K562 (cell line): ENCODE results near the gene STON1.

Experiments used
- CBX2 ChIP-seq: fragments of 200-600 bp; sonication (generic); IDR thresholded peaks from one replicate; pipeline ENCODE4 v1.6.1; 2012; ENCODE audit warnings: mild to moderate bottlenecking, low read length, inconsistent platforms; ENCODE audit not compliant: insufficient read depth, poor library complexity, severe bottlenecking
- FOS ChIP-seq: IDR thresholded peaks from 3 replicates; pipeline ENCODE4 v1.6.1; 2011; ENCODE audit not compliant: insufficient read length; ENCODE audit errors: extremely low read depth
- HDAC3 ChIP-seq: fragments of 450-650 bp; IDR thresholded peaks from 2 replicates; pipeline ENCODE4 v1.6.1; 2018; ENCODE audit warnings: borderline replicate concordance, mild to moderate bottlenecking, moderate library complexity; ENCODE audit not compliant: partially characterized antibody
- MAZ ChIP-seq, 2 experiments: fragments of 450-650 bp in 1 of 2; sonication (generic) in 1 of 2; formaldehyde crosslinking; IDR thresholded peaks in 1 of 2; conservative IDR thresholded peaks in 1 of 2; 2 replicates each; pipeline versions ENCODE4 v1.4.0 to v1.5.0; 2020; ENCODE audit warnings: mild to moderate bottlenecking in 1 of 2, missing genetic modification reagents in 1 of 2
- POLR2A ChIP-seq: fragments of 450-650 bp; conservative IDR thresholded peaks from 2 replicates; pipeline ENCODE4 v1.6.1; 2016
- TCF3 ChIP-seq: sonication (generic); formaldehyde crosslinking; IDR thresholded peaks from 2 replicates; pipeline ENCODE4 v1.4.0; 2020; ENCODE audit warnings: mild to moderate bottlenecking, missing genetic modification reagents
- TCF7L2 ChIP-seq: fragments of 150-350 bp; IDR thresholded peaks from 2 replicates; pipeline ENCODE4 v1.6.1; 2016; ENCODE audit warnings: low read depth, mild to moderate bottlenecking, low read length, moderate library complexity
- TF ChIP-seq, protein P1 (sequence below): sonication (generic); formaldehyde crosslinking; IDR thresholded peaks from 2 replicates; pipeline ENCODE4 v1.8.0; 2022; ENCODE audit warnings: missing genetic modification reagents, mild to moderate bottlenecking, borderline replicate concordance
- TF ChIP-seq, protein P2 (sequence below): sonication (generic); formaldehyde crosslinking; IDR thresholded peaks from 2 replicates; pipeline ENCODE4 v1.8.1; 2023; ENCODE audit warnings: mild to moderate bottlenecking, missing genetic modification reagents
- TF ChIP-seq, protein P3 (sequence below): sonication (generic); formaldehyde crosslinking; IDR thresholded peaks from 2 replicates; pipeline ENCODE4 v1.8.0; 2022; ENCODE audit warnings: missing genetic modification reagents, mild to moderate bottlenecking, borderline replicate concordance

- TF ChIP-seq, protein P1, sequence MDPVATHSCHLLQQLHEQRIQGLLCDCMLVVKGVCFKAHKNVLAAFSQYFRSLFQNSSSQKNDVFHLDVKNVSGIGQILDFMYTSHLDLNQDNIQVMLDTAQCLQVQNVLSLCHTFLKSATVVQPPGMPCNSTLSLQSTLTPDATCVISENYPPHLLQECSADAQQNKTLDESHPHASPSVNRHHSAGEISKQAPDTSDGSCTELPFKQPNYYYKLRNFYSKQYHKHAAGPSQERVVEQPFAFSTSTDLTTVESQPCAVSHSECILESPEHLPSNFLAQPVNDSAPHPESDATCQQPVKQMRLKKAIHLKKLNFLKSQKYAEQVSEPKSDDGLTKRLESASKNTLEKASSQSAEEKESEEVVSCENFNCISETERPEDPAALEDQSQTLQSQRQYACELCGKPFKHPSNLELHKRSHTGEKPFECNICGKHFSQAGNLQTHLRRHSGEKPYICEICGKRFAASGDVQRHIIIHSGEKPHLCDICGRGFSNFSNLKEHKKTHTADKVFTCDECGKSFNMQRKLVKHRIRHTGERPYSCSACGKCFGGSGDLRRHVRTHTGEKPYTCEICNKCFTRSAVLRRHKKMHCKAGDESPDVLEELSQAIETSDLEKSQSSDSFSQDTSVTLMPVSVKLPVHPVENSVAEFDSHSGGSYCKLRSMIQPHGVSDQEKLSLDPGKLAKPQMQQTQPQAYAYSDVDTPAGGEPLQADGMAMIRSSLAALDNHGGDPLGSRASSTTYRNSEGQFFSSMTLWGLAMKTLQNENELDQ, result no peak
- TF ChIP-seq HDAC3, result no peak
- no peak for TF ChIP-seq TCF3
- TF ChIP-seq POLR2A, result no peak
- TF ChIP-seq, protein P2, sequence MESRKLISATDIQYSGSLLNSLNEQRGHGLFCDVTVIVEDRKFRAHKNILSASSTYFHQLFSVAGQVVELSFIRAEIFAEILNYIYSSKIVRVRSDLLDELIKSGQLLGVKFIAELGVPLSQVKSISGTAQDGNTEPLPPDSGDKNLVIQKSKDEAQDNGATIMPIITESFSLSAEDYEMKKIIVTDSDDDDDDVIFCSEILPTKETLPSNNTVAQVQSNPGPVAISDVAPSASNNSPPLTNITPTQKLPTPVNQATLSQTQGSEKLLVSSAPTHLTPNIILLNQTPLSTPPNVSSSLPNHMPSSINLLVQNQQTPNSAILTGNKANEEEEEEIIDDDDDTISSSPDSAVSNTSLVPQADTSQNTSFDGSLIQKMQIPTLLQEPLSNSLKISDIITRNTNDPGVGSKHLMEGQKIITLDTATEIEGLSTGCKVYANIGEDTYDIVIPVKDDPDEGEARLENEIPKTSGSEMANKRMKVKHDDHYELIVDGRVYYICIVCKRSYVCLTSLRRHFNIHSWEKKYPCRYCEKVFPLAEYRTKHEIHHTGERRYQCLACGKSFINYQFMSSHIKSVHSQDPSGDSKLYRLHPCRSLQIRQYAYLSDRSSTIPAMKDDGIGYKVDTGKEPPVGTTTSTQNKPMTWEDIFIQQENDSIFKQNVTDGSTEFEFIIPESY (CRISPR knock-in tag), result no peak
- TF ChIP-seq FOS, result no peak
- TF ChIP-seq MAZ (CRISPR knock-in tag; conservative IDR thresholded peaks at IDR 0.05 in 1 of 2, IDR thresholded peaks at IDR 0.05 in 1 of 2), result no peak
- no peak for TF ChIP-seq TCF7L2
- TF ChIP-seq, protein P3, sequence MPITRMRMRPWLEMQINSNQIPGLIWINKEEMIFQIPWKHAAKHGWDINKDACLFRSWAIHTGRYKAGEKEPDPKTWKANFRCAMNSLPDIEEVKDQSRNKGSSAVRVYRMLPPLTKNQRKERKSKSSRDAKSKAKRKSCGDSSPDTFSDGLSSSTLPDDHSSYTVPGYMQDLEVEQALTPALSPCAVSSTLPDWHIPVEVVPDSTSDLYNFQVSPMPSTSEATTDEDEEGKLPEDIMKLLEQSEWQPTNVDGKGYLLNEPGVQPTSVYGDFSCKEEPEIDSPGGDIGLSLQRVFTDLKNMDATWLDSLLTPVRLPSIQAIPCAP (CRISPR knock-in tag), result no peak
- TF ChIP-seq CBX2, result no peak
These were observed 13.9 kb downstream of the STON1 start for GRCh38 chr2:48543895-48544294.
